ENCODE results near the gene CTSC.

GRCh38 chr11:88249706-88250105, 87.8 kb downstream of the CTSC start:
- TF ChIP-seq POLR2AphosphoS5 (IDR thresholded peaks at IDR 0.05; ENCODE audit: borderline replicate concordance, low read depth, low read length) (no peak), EZH2 (IDR thresholded peaks at IDR 0.05) (no peak), FOXP2 (optimal IDR thresholded peaks at IDR 0.05; ENCODE audit: control extremely low read depth, extremely low read length, insufficient read depth) (no peak)
